Breast epithelium (tissue), 4 donors: ENCODE data around the gene CDR2L. TPM values are rescaled to one million over a fixed set of nuclear protein-coding genes. Genes with fewer than 3 reads are reported as not detected.
"Not testable (repeated sequence)": the region's sequence is repeated elsewhere in the genome, so short reads cannot be mapped to it uniquely, and the experiment has no call there.

ENCODE experiments used
- DNase-seq, 2 donors: peaks; one replicate each; pipeline ENCODE4 v3.0.0-alpha.2; 2019; ENCODE audit warnings: low spot score in 2 of 2
- H3K27ac ChIP-seq, 2 donors: fragments of 200-600 bp; sonication (generic) in 1 of 2; one replicate each; pipeline ENCODE4 v1.5.1; 2016 to 2019; ENCODE audit warnings: mild to moderate bottlenecking in 1 of 2
- H3K27me3 ChIP-seq, 2 donors: fragments of 200-600 bp; sonication (generic) in 1 of 2; one replicate each; pipeline versions ENCODE4 v1.5.1 to v1.6.0; 2017 to 2019; ENCODE audit warnings: control low read depth in 1 of 2, mild to moderate bottlenecking in 1 of 2
- H3K36me3 ChIP-seq: fragments of 200-600 bp; one replicate; pipeline ENCODE4 v1.5.1; 2019
- H3K4me1 ChIP-seq, 2 donors: fragments of 200-600 bp; sonication (generic); one replicate each; pipeline ENCODE4 v1.5.1; 2016 to 2019; ENCODE audit warnings: control low read depth in 1 of 2
- H3K4me3 ChIP-seq, 3 donors: fragments of 200-600 bp; sonication (generic); 1 replicate in 2 of 3; 2 replicates in 1 of 3; pipeline ENCODE4 v1.5.1; 2016 to 2019; ENCODE audit warnings: mild to moderate bottlenecking in 3 of 3, moderate library complexity in 2 of 3
- H3K9me3 ChIP-seq, 2 donors: fragments of 200-600 bp; sonication (generic) in 1 of 2; one replicate each; pipeline ENCODE4 v1.5.1; 2016 to 2019; ENCODE audit warnings: control low read depth in 1 of 2
- POLR2A ChIP-seq: fragments of 450-650 bp; IDR thresholded peaks from one replicate; pipeline ENCODE4 v1.6.1; 2016; ENCODE audit warnings: antibody characterized with exemption, mild to moderate bottlenecking, moderate library complexity
- POLR2AphosphoS5 ChIP-seq, 3 donors: sonication (generic); formaldehyde crosslinking; IDR thresholded peaks; one replicate each; pipeline ENCODE4 v1.6.1; 2017; ENCODE audit warnings: antibody characterized with exemption in 3 of 3
- intact Hi-C: fragments of 100-400 bp; cut with DNase I; formaldehyde crosslinking; loops from one replicate; pipeline ENCODE4 v1.15.1; 2023; ENCODE audit warnings: low total_unique reads
- total RNA-seq, 3 donors: library from RNA; depleted of rRNA; stranded (reverse); fragments of >200 nt; gene quantifications; one replicate each; pipeline ENCODE4 v1.1.0, GENCODE V29; 2016
- TF ChIP-seq, protein P1 (sequence below), 3 donors: fragments of 450-650 bp; IDR thresholded peaks; one replicate each; pipeline ENCODE4 v1.5.1; 2016 to 2017; ENCODE audit warnings: antibody characterized with exemption in 3 of 3, mild to moderate bottlenecking in 3 of 3, moderate library complexity in 3 of 3

The CDR2L gene
- total RNA-seq, 3 donors from 2014 or later, result 8.0 to 13.1 (median 9.2) TPM

- H3K36me3 ChIP-seq, result no peaks in the 10 kb centered on the region
- intact Hi-C loops, result no loop called here
- no peak for DNase-seq
These were observed 17.9 kb downstream of the CDR2L start for GRCh38 chr17:75005291-75005690.

GRCh38 chr17:75006084-75006483, 18.7 kb downstream of the CDR2L start:
- intact Hi-C loops, DNase-seq, H3K27me3 ChIP-seq, H3K4me1 ChIP-seq, H3K36me3 ChIP-seq, H3K9me3 ChIP-seq, H3K4me3 ChIP-seq, H3K27ac ChIP-seq: not testable (repeated sequence)

More at GRCh38 chr17:75005291-75005690, 17.9 kb downstream of the CDR2L start:
- H3K9me3 ChIP-seq, result no peaks in the 10 kb centered on the region
- TF ChIP-seq POLR2A (no peak), POLR2AphosphoS5 (IDR thresholded peaks at IDR 0.05) (no peak)
- TF ChIP-seq, protein P1, sequence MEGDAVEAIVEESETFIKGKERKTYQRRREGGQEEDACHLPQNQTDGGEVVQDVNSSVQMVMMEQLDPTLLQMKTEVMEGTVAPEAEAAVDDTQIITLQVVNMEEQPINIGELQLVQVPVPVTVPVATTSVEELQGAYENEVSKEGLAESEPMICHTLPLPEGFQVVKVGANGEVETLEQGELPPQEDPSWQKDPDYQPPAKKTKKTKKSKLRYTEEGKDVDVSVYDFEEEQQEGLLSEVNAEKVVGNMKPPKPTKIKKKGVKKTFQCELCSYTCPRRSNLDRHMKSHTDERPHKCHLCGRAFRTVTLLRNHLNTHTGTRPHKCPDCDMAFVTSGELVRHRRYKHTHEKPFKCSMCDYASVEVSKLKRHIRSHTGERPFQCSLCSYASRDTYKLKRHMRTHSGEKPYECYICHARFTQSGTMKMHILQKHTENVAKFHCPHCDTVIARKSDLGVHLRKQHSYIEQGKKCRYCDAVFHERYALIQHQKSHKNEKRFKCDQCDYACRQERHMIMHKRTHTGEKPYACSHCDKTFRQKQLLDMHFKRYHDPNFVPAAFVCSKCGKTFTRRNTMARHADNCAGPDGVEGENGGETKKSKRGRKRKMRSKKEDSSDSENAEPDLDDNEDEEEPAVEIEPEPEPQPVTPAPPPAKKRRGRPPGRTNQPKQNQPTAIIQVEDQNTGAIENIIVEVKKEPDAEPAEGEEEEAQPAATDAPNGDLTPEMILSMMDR (IDR thresholded peaks at IDR 0.05), result no peak
- no peak overlapping the region for H3K27ac ChIP-seq
- H3K27me3 ChIP-seq, result no peaks in the 10 kb centered on the region
- no peak overlapping the region for H3K4me3 ChIP-seq
- H3K4me1 ChIP-seq, result no peaks in the 10 kb centered on the region

DNA sequence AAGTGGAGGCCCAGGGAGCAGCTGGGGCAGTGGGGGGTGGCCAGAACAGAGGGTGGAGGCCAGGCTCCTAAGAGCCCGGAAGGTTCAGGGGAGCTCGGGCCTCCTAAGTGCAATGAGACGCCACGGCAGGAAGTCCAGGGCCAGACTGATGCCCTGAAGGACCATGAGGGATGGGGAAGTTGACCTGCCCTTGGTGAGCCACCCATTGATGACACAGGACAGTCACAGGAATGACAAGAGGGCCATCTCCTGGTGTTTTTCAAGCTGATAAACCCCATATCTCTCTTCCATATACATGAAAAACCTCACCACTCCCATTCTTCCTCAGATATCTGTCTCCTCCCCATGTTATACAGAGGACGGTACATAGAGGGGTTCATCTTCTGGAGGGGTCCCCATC, 19.2 kb downstream of the CDR2L start:
- Histone ChIP-seq H3K27me3 (no peaks in the 10 kb centered on the region), H3K9me3 (no peaks in the 10 kb centered on the region), H3K36me3 (no peaks in the 10 kb centered on the region), H3K4me3 (no peak overlapping the region), H3K27ac (no peak overlapping the region), H3K4me1 (peaks cover 6 to 8% of the 10 kb centered on the region in 2 donors)
- intact Hi-C loops, result no loop called here
- no peak for DNase-seq
- TF ChIP-seq POLR2AphosphoS5 (IDR thresholded peaks at IDR 0.05) (no peak), POLR2A (no peak)
- TF ChIP-seq, protein P1 (IDR thresholded peaks at IDR 0.05), result no peak

DNA sequence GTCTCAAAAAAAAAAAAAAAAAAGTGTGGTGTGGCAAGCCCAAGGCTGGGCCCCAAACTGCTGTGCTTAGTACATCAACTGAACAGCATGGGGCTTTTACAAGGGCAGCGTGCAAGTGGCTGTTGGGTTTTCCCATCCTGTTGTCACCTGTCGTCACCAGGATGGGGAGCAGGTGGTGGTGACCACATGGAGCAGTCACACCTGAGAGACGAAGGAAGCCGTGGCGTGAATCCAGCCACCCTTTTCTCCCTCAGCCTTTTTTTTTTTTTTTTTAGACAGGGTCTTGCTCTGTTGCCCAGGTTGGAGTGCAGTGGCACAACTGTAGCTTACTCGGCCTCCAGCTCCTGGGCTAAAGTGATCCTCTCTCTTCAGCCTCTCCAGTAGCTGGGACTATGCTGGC, 20.9 kb downstream of the CDR2L start:
- no peaks in the 10 kb centered on the region for H3K27me3 ChIP-seq
- H3K27ac ChIP-seq, result no peak overlapping the region
- intact Hi-C loops, result no loop called here
- H3K9me3 ChIP-seq, result no peaks in the 10 kb centered on the region
- DNase-seq, result no peak
- peaks cover 8 to 10% of the 10 kb centered on the region in 2 donors for H3K4me1 ChIP-seq
- no peaks in the 10 kb centered on the region for H3K36me3 ChIP-seq
- no peak overlapping the region for H3K4me3 ChIP-seq
- TF ChIP-seq, protein P1 (IDR thresholded peaks at IDR 0.05), result no peak
- TF ChIP-seq POLR2AphosphoS5 (IDR thresholded peaks at IDR 0.05) (no peak), POLR2A (no peak)

GRCh38 chr17:75009139-75009724, 21.8 kb downstream of the CDR2L start:
- DNase-seq, result no peak
- Histone ChIP-seq H3K4me3 (no peak overlapping the region), H3K9me3 (no peaks in the 10 kb centered on the region), H3K36me3 (no peaks in the 10 kb centered on the region), H3K27me3 (no peaks in the 10 kb centered on the region), H3K27ac (peak overlapping the region; percentile 84 to 85), H3K4me1 (peaks cover 8 to 16% of the 10 kb centered on the region in 2 donors)
- TF ChIP-seq, protein P1 (IDR thresholded peaks at IDR 0.05), result no peak
- intact Hi-C loops, result no loop called here
